Esophagus squamous epithelium (tissue), 4 donors: ENCODE results near the gene CLPSL2.
A peak's percentile ranks its signal among the peaks of the same experiment; 100 is the strongest.

Source experiments
- CTCF ChIP-seq, 6 experiments: fragments of 450-650 bp in 4 of 6; fragments of 200-600 bp in 2 of 6; sonication (generic) in 2 of 6; IDR thresholded peaks; one replicate each; pipeline ENCODE4 v1.5.1; 2016 to 2019; ENCODE audit warnings: antibody characterized with exemption in 6 of 6, mild to moderate bottlenecking in 4 of 6, moderate library complexity in 4 of 6
- POLR2A ChIP-seq, 4 donors: fragments of 450-650 bp; IDR thresholded peaks; one replicate each; pipeline ENCODE4 v1.6.1; 2017; ENCODE audit warnings: antibody characterized with exemption in 4 of 4, mild to moderate bottlenecking in 4 of 4, moderate library complexity in 3 of 4

GRCh38 chr6:35728683-35729678 lies 47.4 kb upstream of the CLPSL2 start:
- TF ChIP-seq CTCF (IDR thresholded peaks at IDR 0.05) = peak in 3 of 6 experiments; percentile 9 to 38 (median 11)
- TF ChIP-seq POLR2A (IDR thresholded peaks at IDR 0.05) = peak in 2 of 4 donors; percentile 15 to 33
